Smooth muscle cell (in vitro differentiated cells): ENCODE data around the gene PCDHGA1. TPM values are rescaled to one million over a fixed set of nuclear protein-coding genes. Genes with fewer than 3 reads are reported as not detected.
A peak's percentile ranks its signal among the peaks of the same experiment; 100 is the strongest.

Experiments
- DNase-seq: peaks from one replicate; lab custom pipeline; 2025; ENCODE audit not compliant: unreplicated experiment; lab: John Stamatoyannopoulos, UW
- H2AFZ ChIP-seq: fragments of 200-600 bp; sonication (generic); 2 replicates; pipeline ENCODE4 v1.6.0; 2016; ENCODE audit warnings: antibody characterized with exemption, low read depth, mild to moderate bottlenecking
- H3F3A ChIP-seq: fragments of 200-600 bp; sonication (generic); 2 replicates; pipeline ENCODE4 v1.6.0; 2017; ENCODE audit warnings: antibody characterized with exemption, low read depth
- H3K27ac ChIP-seq: fragments of 200-600 bp; sonication (generic); 2 replicates; pipeline ENCODE4 v1.5.1; 2016; ENCODE audit warnings: low read depth, mild to moderate bottlenecking
- H3K27me3 ChIP-seq: fragments of 200-600 bp; sonication (generic); 2 replicates; pipeline ENCODE4 v1.6.1; 2016; ENCODE audit warnings: low read depth, mild to moderate bottlenecking
- H3K36me3 ChIP-seq: fragments of 200-600 bp; sonication (generic); 2 replicates; pipeline ENCODE4 v1.5.1; 2016; ENCODE audit warnings: low read depth
- H3K4me1 ChIP-seq: fragments of 200-600 bp; sonication (generic); 2 replicates; pipeline ENCODE4 v1.5.1; 2016; ENCODE audit warnings: low read depth
- H3K4me2 ChIP-seq: fragments of 200-600 bp; sonication (generic); 2 replicates; pipeline ENCODE4 v1.6.0; 2016; ENCODE audit warnings: mild to moderate bottlenecking
- H3K4me3 ChIP-seq: fragments of 200-600 bp; sonication (generic); 2 replicates; pipeline ENCODE4 v1.5.1; 2016; ENCODE audit warnings: mild to moderate bottlenecking
- H3K79me2 ChIP-seq: fragments of 200-600 bp; sonication (generic); 2 replicates; pipeline ENCODE4 v1.6.0; 2016; ENCODE audit warnings: low read depth, mild to moderate bottlenecking
- H3K9ac ChIP-seq: fragments of 200-600 bp; sonication (generic); 2 replicates; pipeline ENCODE4 v1.6.0; 2016; ENCODE audit warnings: low read depth
- H3K9me3 ChIP-seq: fragments of 200-600 bp; sonication (generic); replicated peaks from 2 replicates; pipeline ENCODE4 v1.5.1; 2016; ENCODE audit warnings: low read depth
- H4K20me1 ChIP-seq: fragments of 200-600 bp; sonication (generic); 2 replicates; pipeline ENCODE4 v1.6.0; 2016; ENCODE audit warnings: low read depth
- WGBS: methylation state at CpG from one replicate; pipeline ENCODE4 v1.1.7; 2016; ENCODE audit warnings: low lambda C conversion rate; 5-methylcytosine and 5-hydroxymethylcytosine counted together
- polyA plus RNA-seq: library from polyadenylated mRNA; unstranded; fragments of >200 nt; fragmentation: Nextera tagmentation; extraction: Ambion mirVana; gene quantifications from 2 replicates; pipeline ENCODE4 v1.2.1, GENCODE V29; 2016
- total RNA-seq: library from RNA; depleted of rRNA; stranded (reverse); fragments of >200 nt; gene quantifications from 2 replicates; pipeline ENCODE4 v1.2.3, GENCODE V29; 2014
- TF ChIP-seq, protein P1 (sequence below): fragments of 200-600 bp; sonication (generic); IDR thresholded peaks from 2 replicates; pipeline ENCODE4 v1.5.1; 2017; ENCODE audit warnings: borderline replicate concordance, mild to moderate bottlenecking, antibody characterized with exemption; ENCODE audit not compliant: insufficient read depth, poor library complexity, severe bottlenecking

The PCDHGA1 gene
- total and polyA plus RNA-seq, 2 experiments from 2014 or later = 0.05 to 0.63 TPM

- TF ChIP-seq, protein P1, sequence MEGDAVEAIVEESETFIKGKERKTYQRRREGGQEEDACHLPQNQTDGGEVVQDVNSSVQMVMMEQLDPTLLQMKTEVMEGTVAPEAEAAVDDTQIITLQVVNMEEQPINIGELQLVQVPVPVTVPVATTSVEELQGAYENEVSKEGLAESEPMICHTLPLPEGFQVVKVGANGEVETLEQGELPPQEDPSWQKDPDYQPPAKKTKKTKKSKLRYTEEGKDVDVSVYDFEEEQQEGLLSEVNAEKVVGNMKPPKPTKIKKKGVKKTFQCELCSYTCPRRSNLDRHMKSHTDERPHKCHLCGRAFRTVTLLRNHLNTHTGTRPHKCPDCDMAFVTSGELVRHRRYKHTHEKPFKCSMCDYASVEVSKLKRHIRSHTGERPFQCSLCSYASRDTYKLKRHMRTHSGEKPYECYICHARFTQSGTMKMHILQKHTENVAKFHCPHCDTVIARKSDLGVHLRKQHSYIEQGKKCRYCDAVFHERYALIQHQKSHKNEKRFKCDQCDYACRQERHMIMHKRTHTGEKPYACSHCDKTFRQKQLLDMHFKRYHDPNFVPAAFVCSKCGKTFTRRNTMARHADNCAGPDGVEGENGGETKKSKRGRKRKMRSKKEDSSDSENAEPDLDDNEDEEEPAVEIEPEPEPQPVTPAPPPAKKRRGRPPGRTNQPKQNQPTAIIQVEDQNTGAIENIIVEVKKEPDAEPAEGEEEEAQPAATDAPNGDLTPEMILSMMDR = no peak
- H3K4me2 ChIP-seq = peak overlapping the region; percentile 73
- DNase-seq = no peak
- peaks cover 25% of the 10 kb centered on the region for H3K4me1 ChIP-seq
- no peak overlapping the region for H3K9ac ChIP-seq
- no peak overlapping the region for H3K4me3 ChIP-seq
- H3K27me3 ChIP-seq = no peaks in the 10 kb centered on the region
- no peak overlapping the region for H2AFZ ChIP-seq
- 41% methylated on average over 50 of the region's 68 CpGs for WGBS
- H3K9me3 ChIP-seq = no peaks in the 10 kb centered on the region
- H3K27ac ChIP-seq = no peak overlapping the region
- peaks cover 39% of the 10 kb centered on the region for H3F3A ChIP-seq
- H3K79me2 ChIP-seq = peaks cover 33% of the 10 kb centered on the region
- H4K20me1 ChIP-seq = peaks cover 59% of the 10 kb centered on the region
- no peaks in the 10 kb centered on the region for H3K36me3 ChIP-seq
Measured at GRCh38 chr5:141492168-141492885, 162.0 kb downstream of the PCDHGA1 start.

DNA sequence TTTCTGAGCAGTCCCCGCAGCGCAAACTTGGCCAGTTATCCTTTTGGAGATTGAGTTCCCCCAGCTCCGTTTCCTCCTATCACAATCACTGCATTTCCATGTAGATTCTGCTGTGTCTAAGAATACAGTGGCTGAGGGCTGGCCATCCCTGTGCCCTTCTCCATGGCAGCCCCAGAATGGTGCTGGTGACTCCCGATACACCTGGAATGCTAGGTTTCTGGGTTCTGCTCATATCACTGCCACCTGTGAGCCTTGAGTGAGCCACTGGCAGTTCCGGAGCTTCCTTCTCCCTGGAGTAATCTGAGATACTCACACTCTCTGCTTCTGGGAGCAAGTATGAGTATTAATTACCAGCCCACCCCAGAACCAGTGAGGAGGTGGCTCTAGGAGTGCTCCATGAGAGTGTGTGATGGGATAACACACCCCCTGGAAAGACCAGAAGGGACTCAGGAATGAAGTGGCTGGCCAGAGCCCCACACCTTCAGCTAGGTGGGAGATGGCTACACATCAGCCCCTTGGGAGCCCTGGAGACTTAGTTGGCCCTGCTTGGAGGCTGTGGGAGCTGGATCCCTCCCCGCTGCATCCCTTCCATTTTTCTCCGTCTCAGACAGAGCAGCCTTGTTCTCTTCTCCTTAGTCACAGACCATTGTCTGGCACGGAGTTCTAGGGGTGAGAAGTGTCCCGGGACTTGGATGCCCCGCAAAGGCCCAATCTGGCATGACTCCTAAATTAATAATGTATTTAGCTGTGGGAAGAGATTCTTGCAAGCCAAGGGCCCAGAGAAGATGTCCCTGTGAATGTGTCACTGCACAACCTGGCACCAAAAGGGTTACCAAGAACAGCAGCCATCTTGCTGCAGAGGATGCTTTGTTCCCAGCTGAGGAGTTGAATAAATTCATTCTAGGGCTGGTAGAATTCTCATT, 163.4 kb downstream of the PCDHGA1 start:
- 71% methylated on average over 10 of the region's 10 CpGs for WGBS
- Histone ChIP-seq H3K9ac (peak overlapping the region; percentile 39), H2AFZ (no peak overlapping the region), H3K27ac (peak overlapping the region; percentile 84), H3K27me3 (no peaks in the 10 kb centered on the region), H3K4me1 (peaks cover 25% of the 10 kb centered on the region), H3K4me2 (peak overlapping the region; percentile 86), H4K20me1 (peaks cover 45% of the 10 kb centered on the region), H3K9me3 (no peaks in the 10 kb centered on the region), H3F3A (peaks cover 39% of the 10 kb centered on the region), H3K79me2 (peaks cover 42% of the 10 kb centered on the region), H3K4me3 (no peak overlapping the region), H3K36me3 (no peaks in the 10 kb centered on the region)
- TF ChIP-seq, protein P1 = no peak
- DNase-seq = no peak

GRCh38 chr5:141494761-141495452, 164.6 kb downstream of the PCDHGA1 start:
- Histone ChIP-seq H3K27me3 (no peaks in the 10 kb centered on the region), H3K4me1 (peaks cover 25% of the 10 kb centered on the region), H3F3A (peaks cover 32% of the 10 kb centered on the region), H3K27ac (peak overlapping the region; percentile 84), H3K36me3 (no peaks in the 10 kb centered on the region), H3K79me2 (peaks cover 45% of the 10 kb centered on the region), H3K4me3 (peak overlapping the region; percentile 1), H3K9ac (peak overlapping the region; percentile 53), H3K9me3 (no peaks in the 10 kb centered on the region), H2AFZ (no peak overlapping the region), H4K20me1 (peaks cover 34% of the 10 kb centered on the region), H3K4me2 (peak overlapping the region; percentile 86)
- WGBS = 16% methylated on average over 21 of the region's 22 CpGs
- no peak for DNase-seq
- TF ChIP-seq, protein P1 = no peak
